Inflammatory macrophage treated with lipopolysaccharide for 1 hour (primary cell): ENCODE data around the gene SPATA17.
"Not testable (repeated sequence)": the region's sequence is repeated elsewhere in the genome, so short reads cannot be mapped to it uniquely, and the experiment has no call there.

Experiments
- DNase-seq, 2 donors: peaks; one replicate each; pipeline ENCODE4 v3.0.0-alpha.2; 2020 to 2022

SPATA17 gene

GRCh38 chr1:217630711-217631591, at the start of gene SPATA17, which contains the start of gene GPATCH2:
TSS of gene SPATA17 (plus strand) at chr1:217631344. CDS start at chr1:217631379, 35 bp downstream.
TSS of gene GPATCH2 (minus strand) at chr1:217631090. CDS start at chr1:217630971, 119 bp downstream.
- DNase-seq = peak; percentile 80 to 91

GRCh38 chr1:217584286-217584811, 46.8 kb upstream of the SPATA17 start:
- DNase-seq = not testable (repeated sequence)

- peak; percentile 28 to 44 for DNase-seq
Measured at GRCh38 chr1:217585577-217585976, 45.6 kb upstream of the SPATA17 start.

GRCh38 chr1:217586586-217586985, 44.6 kb upstream of the SPATA17 start:
- no peak for DNase-seq

- no peak for DNase-seq
Measured at GRCh38 chr1:217590598-217590997, 40.5 kb upstream of the SPATA17 start.

- no peak for DNase-seq
Measured at GRCh38 chr1:217599154-217599553, 32.0 kb upstream of the SPATA17 start.

- DNase-seq = no peak
Measured at GRCh38 chr1:217602380-217602779, 28.8 kb upstream of the SPATA17 start.

- DNase-seq = no peak
Measured at GRCh38 chr1:217605390-217605789, 25.8 kb upstream of the SPATA17 start.

GRCh38 chr1:217614200-217614712, 16.9 kb upstream of the SPATA17 start:
- no peak for DNase-seq

GRCh38 chr1:217617126-217617525, 14.0 kb upstream of the SPATA17 start:
- no peak for DNase-seq

GRCh38 chr1:217620814-217621213, 10.3 kb upstream of the SPATA17 start:
- no peak for DNase-seq

- no peak for DNase-seq
Measured at GRCh38 chr1:217622042-217622441, 9.1 kb upstream of the SPATA17 start.

- DNase-seq = no peak
Measured at GRCh38 chr1:217626321-217626720, 4.8 kb upstream of the SPATA17 start.

- DNase-seq = no peak
Measured at GRCh38 chr1:217627431-217627830, 3.7 kb upstream of the SPATA17 start.

GRCh38 chr1:217642455-217642854, 11.3 kb downstream of the SPATA17 start:
- no peak for DNase-seq

GRCh38 chr1:217647791-217648190, 16.6 kb downstream of the SPATA17 start:
- no peak for DNase-seq

- DNase-seq = no peak
Measured at GRCh38 chr1:217650674-217651073, 19.5 kb downstream of the SPATA17 start.

GRCh38 chr1:217660353-217661062, 29.4 kb downstream of the SPATA17 start:
- DNase-seq = no peak

- DNase-seq = no peak
Measured at GRCh38 chr1:217661407-217661806, 30.3 kb downstream of the SPATA17 start.

- DNase-seq = no peak
Measured at GRCh38 chr1:217668351-217668940, 37.3 kb downstream of the SPATA17 start.

- peak; percentile 35 to 54 for DNase-seq
Measured at GRCh38 chr1:217673387-217673786, 42.2 kb downstream of the SPATA17 start.

GRCh38 chr1:217674028-217674729, 43.0 kb downstream of the SPATA17 start:
- peak; percentile 0 to 20 for DNase-seq
